HepG2 (cell line): Measurements from ENCODE around the gene VSTM5. TPM values are rescaled to one million over a fixed set of nuclear protein-coding genes. Genes with fewer than 3 reads are reported as not detected.
A peak's percentile ranks its signal among the peaks of the same experiment; 100 is the strongest.

Experiments used
- ATAC-seq: fragments of 200-7000 bp; cut with Tn5 transposase; 3 replicates; pipeline ENCODE4 v1.9.1; 2020; ENCODE audit warnings: mild to moderate bottlenecking, moderate library complexity
- BruUV-seq: library from RNA; stranded (reverse); fragments of 400-500 nt; replicated peaks from 2 replicates; lab custom pipeline; 2021; lab: Mats Ljungman, UMichigan
- CTCF ChIA-PET: fragments of 300-600 bp; formaldehyde crosslinking; extraction: SDS; loops from one replicate; lab custom pipeline; 2021; ENCODE audit warnings: low total read pairs, inconsistent platforms, low intra/inter-chr PET ratio; lab: Yijun Ruan, JAX
- POLR2A ChIA-PET: fragments of 350-600 bp; sonication (Branson Sonifier 250); formaldehyde crosslinking; loops from one replicate; lab custom pipeline; 2020; ENCODE audit warnings: antibody characterized with exemption, inconsistent platforms; lab: Yijun Ruan, JAX
- DNase-seq: peaks from one replicate; pipeline ENCODE4 v3.0.0-alpha.2; 2015; ENCODE audit warnings: low spot score
- FAIRE-seq: peaks from 3 replicates; lab custom pipeline; 2011; peaks lifted over from hg19 to GRCh38; lab: Jason Lieb, UNC
- H2AFZ ChIP-seq: one replicate; pipeline ENCODE4 v1.6.1; 2011; ENCODE audit warnings: low read length, inconsistent platforms
- H3K27ac ChIP-seq: fragments of 300-600 bp; 3 replicates; pipeline ENCODE4 v1.8.0; 2011; ENCODE audit warnings: mixed run types, mild to moderate bottlenecking, mixed read lengths, low read length, inconsistent platforms; ENCODE audit not compliant: insufficient read depth; ENCODE audit errors: extremely low read length
- H3K27me3 ChIP-seq, 2 experiments: fragments of 200-600 bp in 1 of 2; 2 replicates in 1 of 2; 3 replicates in 1 of 2; pipeline versions ENCODE4 v1.6.0 to v1.8.0; 2011; ENCODE audit warnings: low read length in 2 of 2, mild to moderate bottlenecking in 2 of 2, moderate library complexity in 2 of 2, inconsistent platforms in 1 of 2; ENCODE audit not compliant: insufficient read depth in 2 of 2, control insufficient read depth in 1 of 2
- H3K36me3 ChIP-seq, 2 experiments: fragments of 200-600 bp in 1 of 2; replicated peaks in 1 of 2; 2 replicates in 1 of 2; 3 replicates in 1 of 2; pipeline versions ENCODE4 v1.5.1 to v1.8.0; 2011; ENCODE audit warnings: low read length in 2 of 2, inconsistent platforms in 1 of 2; ENCODE audit not compliant: insufficient read depth in 2 of 2, control insufficient read depth in 1 of 2
- H3K4me1 ChIP-seq: 2 replicates; pipeline ENCODE4 v1.5.1; 2012; ENCODE audit warnings: low read length, inconsistent platforms; ENCODE audit not compliant: insufficient read depth
- H3K4me2 ChIP-seq: 2 replicates; pipeline ENCODE4 v1.6.0; 2011; ENCODE audit warnings: low read depth, low read length, inconsistent platforms
- H3K4me3 ChIP-seq, 3 experiments: fragments of 200-600 bp in 1 of 3; sonication (generic), shearing (Covaris generic) in 1 of 3; replicated peaks in 1 of 3; 2 replicates each; pipeline ENCODE4 v1.5.1; 2011 to 2016; ENCODE audit warnings: low read length in 3 of 3, inconsistent platforms in 2 of 3, low read depth in 2 of 3, mild to moderate bottlenecking in 2 of 3, control low read depth in 1 of 3, mixed read lengths in 1 of 3; ENCODE audit not compliant: insufficient read depth in 1 of 3
- H3K79me2 ChIP-seq: one replicate; pipeline ENCODE4 v1.6.1; 2011; ENCODE audit warnings: low read length, inconsistent platforms; ENCODE audit not compliant: insufficient read depth
- H3K9ac ChIP-seq: 2 replicates; pipeline ENCODE4 v1.6.0; 2011; ENCODE audit warnings: mild to moderate bottlenecking, low read depth, low read length, inconsistent platforms; ENCODE audit not compliant: insufficient read depth
- H3K9me3 ChIP-seq: 2 replicates; pipeline ENCODE4 v1.5.1; 2012; ENCODE audit warnings: mild to moderate bottlenecking, low read length
- H4K20me1 ChIP-seq: 2 replicates; pipeline ENCODE4 v1.6.0; 2011; ENCODE audit warnings: inconsistent platforms, mild to moderate bottlenecking, low read length, moderate library complexity; ENCODE audit not compliant: insufficient read depth
- ARID5B ChIP-seq: IDR thresholded peaks from 2 replicates; pipeline ENCODE4 v1.4.0; 2020; ENCODE audit warnings: mild to moderate bottlenecking, missing genetic modification reagents
- CBFB ChIP-seq: sonication (generic); formaldehyde crosslinking; IDR thresholded peaks from 2 replicates; pipeline ENCODE4 v1.4.0; 2020; ENCODE audit warnings: missing genetic modification reagents
- CREB1 ChIP-seq, 2 experiments: fragments of 450-650 bp in 1 of 2; IDR thresholded peaks; 2 replicates each; pipeline ENCODE4 v1.6.1; 2016 to 2017; ENCODE audit warnings: control low read depth in 1 of 2, mild to moderate bottlenecking in 1 of 2, missing compliant biosample characterization in 1 of 2, missing genetic modification characterization in 1 of 2
- FOXA3 ChIP-seq: IDR thresholded peaks from 2 replicates; pipeline ENCODE4 v1.6.1; 2016; ENCODE audit warnings: missing genetic modification reagents, missing compliant biosample characterization
- HDAC1 ChIP-seq: sonication (generic); formaldehyde crosslinking; IDR thresholded peaks from 2 replicates; pipeline ENCODE4 v1.5.1; 2020; ENCODE audit warnings: mild to moderate bottlenecking, missing genetic modification reagents
- HDAC2 ChIP-seq: sonication (generic); formaldehyde crosslinking; IDR thresholded peaks from 2 replicates; pipeline ENCODE4 v1.4.0; 2020; ENCODE audit warnings: missing genetic modification reagents
- HMGXB3 ChIP-seq: sonication (generic); formaldehyde crosslinking; IDR thresholded peaks from 2 replicates; pipeline ENCODE4 v1.4.0; 2020; ENCODE audit warnings: missing genetic modification reagents, borderline replicate concordance
- HMGXB4 ChIP-seq, 2 experiments: sonication (generic) in 1 of 2; formaldehyde crosslinking in 1 of 2; IDR thresholded peaks; 2 replicates each; pipeline versions ENCODE4 v1.4.0 to v1.6.1; 2018 to 2020; ENCODE audit warnings: missing genetic modification reagents in 2 of 2, borderline replicate concordance in 1 of 2, low read depth in 1 of 2, mild to moderate bottlenecking in 1 of 2, missing biosample characterization in 1 of 2
- SMAD3 ChIP-seq: sonication (generic); formaldehyde crosslinking; IDR thresholded peaks from 2 replicates; pipeline ENCODE4 v1.4.0; 2020; ENCODE audit warnings: missing genetic modification reagents
- SOX5 ChIP-seq: IDR thresholded peaks from 2 replicates; pipeline ENCODE4 v1.6.1; 2016; ENCODE audit warnings: borderline replicate concordance
- SOX6 ChIP-seq, 2 experiments: fragments of 450-650 bp in 1 of 2; sonication (generic) in 1 of 2; formaldehyde crosslinking in 1 of 2; IDR thresholded peaks; 2 replicates each; pipeline versions ENCODE4 v1.4.0 to v1.6.1; 2017 to 2020; ENCODE audit warnings: antibody characterized with exemption in 1 of 2, mild to moderate bottlenecking in 1 of 2, missing genetic modification reagents in 1 of 2
- TGIF2 ChIP-seq: IDR thresholded peaks from 2 replicates; pipeline ENCODE4 v1.6.1; 2016; ENCODE audit warnings: control low read depth, missing compliant biosample characterization
- ZNF496 ChIP-seq: sonication (generic); formaldehyde crosslinking; IDR thresholded peaks from 2 replicates; pipeline ENCODE4 v1.8.1; 2023; ENCODE audit warnings: mild to moderate bottlenecking, moderate library complexity, missing genetic modification reagents; ENCODE audit not compliant: insufficient replicate concordance
- ZNF703 ChIP-seq: sonication (generic); formaldehyde crosslinking; IDR thresholded peaks from 2 replicates; pipeline ENCODE4 v1.5.1; 2020; ENCODE audit warnings: missing genetic modification reagents, mild to moderate bottlenecking, moderate library complexity, borderline replicate concordance
- WGBS: methylation state at CpG from one replicate; pipeline ENCODE4 v1.1.6; 2017; ENCODE audit warnings: low lambda C conversion rate; 5-methylcytosine and 5-hydroxymethylcytosine counted together
- in situ Hi-C: cut with HindIII; loops from 2 replicates; pipeline ENCODE4 v1.10.0; 2017; ENCODE audit warnings: low pct_unique_long_range_greater_than_20kb; ENCODE audit not compliant: extremely low pct_ligation_motif_present
- intact Hi-C: fragments of 100-400 bp; cut with micrococcal nuclease; formaldehyde crosslinking; loops from one replicate; pipeline ENCODE4 v1.10.0; 2022; ENCODE audit not compliant: unreplicated experiment
- polyA plus RNA-seq, 8 experiments: library from polyadenylated mRNA; depleted of rRNA in 3 of 8; stranded (reverse) in 7 of 8; unstranded in 1 of 8; fragments of >200 nt; fragmentation: Illumina TruSeq in 4 of 8; extraction: Trizol in 4 of 8; gene quantifications; 2 replicates each; pipeline versions ENCODE4 v1.2.1 to v1.2.3, GENCODE V29; 2011 to 2016; ENCODE audit warnings: low read depth in 4 of 8, missing spikeins in 1 of 8, mixed read lengths in 1 of 8; ENCODE audit not compliant: insufficient read depth in 1 of 8
- total RNA-seq, 5 experiments: library from RNA; depleted of rRNA; stranded (reverse); fragments of >200 nt; fragmentation: Illumina TruSeq; extraction: Trizol; gene quantifications; 2 replicates each; pipeline ENCODE4 v1.2.3, GENCODE V29; 2016; ENCODE audit warnings: low read depth in 1 of 5

Gene VSTM5
- total and polyA plus RNA-seq, 2 of the 13 experiments (the other 11 are each of a cell fraction or from before 2014, with no cell fraction given) = not detected

GRCh38 chr11:93821617-93822016 lies 28.8 kb downstream of the VSTM5 start:
- no TSS peak for BruUV-seq
- Histone ChIP-seq H2AFZ (no peak overlapping the region), H3K4me3 (no peak overlapping the region), H3K27ac (peak overlapping the region; percentile 28), H3K36me3 (no peaks in the 10 kb centered on the region), H3K79me2 (no peaks in the 10 kb centered on the region), H3K9me3 (no peaks in the 10 kb centered on the region), H3K9ac (no peak overlapping the region), H4K20me1 (no peaks in the 10 kb centered on the region), H3K4me1 (peaks cover 44% of the 10 kb centered on the region), H3K27me3 (no peaks in the 10 kb centered on the region), H3K4me2 (peak overlapping the region; percentile 28)
- ChIA-PET CTCF (no interaction called here), POLR2A (interaction anchor here (1.2 to 1.4 kb wide), 2 partner anchors 17 to 80 kb away, joined by 3 read pairs; partner anchors contain the start of genes C11orf54 and TAF1D)
- intact Hi-C loops (no loop called here), in situ Hi-C loops (no loop called here)
- peak; percentile 37 for FAIRE-seq
- 2% methylated on average over 2 of the region's 2 CpGs for WGBS
- peak; percentile 68 for ATAC-seq
- DNase-seq = peak; percentile 29
- TF ChIP-seq FOXA3 = peak; percentile 64
- 0 out of 2 replicates have a peak, but pooled peaks have one; percentile 33 for TF ChIP-seq HDAC1 (CRISPR knock-in tag)
- TF ChIP-seq CBFB (CRISPR knock-in tag) = no peak
- TF ChIP-seq ARID5B (CRISPR knock-in tag) = peak; percentile 57; the same call in 1 of the 2 replicates
- 0 out of 2 replicates have a peak, but pooled peaks have one; percentile 28 for TF ChIP-seq SMAD3 (CRISPR knock-in tag)
- no peak for TF ChIP-seq ZNF703
- TF ChIP-seq CREB1 (IDR thresholded peaks at IDR 0.05) = no peak
- 0 out of 2 replicates have a peak, but pooled peaks have one; percentile 23 for TF ChIP-seq CREB1 (CRISPR knock-in tag; IDR thresholded peaks at IDR 0.05)
- TF ChIP-seq SOX6 (IDR thresholded peaks at IDR 0.05) = no peak
- peak; percentile 84 for TF ChIP-seq SOX6 (CRISPR knock-in tag; IDR thresholded peaks at IDR 0.05)
- no peak for TF ChIP-seq TGIF2 (CRISPR knock-in tag)
- TF ChIP-seq ZNF496 = no peak
- TF ChIP-seq HDAC2 (CRISPR knock-in tag) = 0 out of 2 replicates have a peak, but pooled peaks have one; percentile 24
- TF ChIP-seq HMGXB4 (CRISPR knock-in tag; IDR thresholded peaks at IDR 0.05; ENCODE audit: borderline replicate concordance in 1 of 2, low read depth in 1 of 2) = no peak
- no peak for TF ChIP-seq HMGXB3 (CRISPR knock-in tag)
- peak; percentile 66 for TF ChIP-seq SOX5 (CRISPR knock-in tag)
